ENCODE results near the gene PHACTR4.
A peak's percentile ranks its signal among the peaks of the same experiment; 100 is the strongest.
"Not testable (repeated sequence)": the region's sequence is repeated elsewhere in the genome, so short reads cannot be mapped to it uniquely, and the experiment has no call there.

The PHACTR4 gene

DNA sequence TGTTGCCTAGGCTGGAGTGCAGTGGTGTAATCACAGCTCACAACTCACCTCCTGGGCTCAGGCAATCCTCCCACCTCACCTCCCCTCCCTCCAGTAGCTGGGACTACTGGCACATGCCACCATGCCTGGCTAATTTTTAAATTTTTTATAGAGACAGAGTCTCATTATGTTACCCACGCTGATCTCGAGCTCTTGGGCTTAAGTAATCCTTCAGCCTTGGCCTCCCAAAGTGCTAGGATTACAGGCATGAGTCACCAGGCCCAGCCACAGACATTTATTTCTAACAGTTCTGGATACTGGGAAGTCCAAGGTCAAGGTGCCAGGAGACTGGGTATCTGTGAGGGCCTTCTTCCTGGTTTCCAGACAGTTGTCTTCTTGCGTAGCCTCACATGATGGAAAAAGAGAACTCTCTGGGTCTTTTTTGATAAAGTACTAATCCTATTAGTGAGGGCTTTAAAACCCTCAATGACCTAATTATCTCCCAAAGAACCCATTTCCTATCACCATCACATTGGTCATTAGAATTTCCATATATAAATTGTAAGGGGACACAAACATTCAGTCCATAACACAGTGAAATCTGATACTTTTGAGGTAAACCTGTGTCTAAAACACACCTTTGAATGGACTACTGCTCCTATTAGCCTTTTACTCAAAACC lies 67.9 kb downstream of the PHACTR4 start:
- TF ChIP-seq CTCF (IDR thresholded peaks at IDR 0.05; ENCODE audit: borderline replicate concordance, insufficient read depth, low read depth, low read length), result no peak
- no peak overlapping the region for H3K4me3 ChIP-seq (ENCODE audit: low read depth, low read length)

DNA sequence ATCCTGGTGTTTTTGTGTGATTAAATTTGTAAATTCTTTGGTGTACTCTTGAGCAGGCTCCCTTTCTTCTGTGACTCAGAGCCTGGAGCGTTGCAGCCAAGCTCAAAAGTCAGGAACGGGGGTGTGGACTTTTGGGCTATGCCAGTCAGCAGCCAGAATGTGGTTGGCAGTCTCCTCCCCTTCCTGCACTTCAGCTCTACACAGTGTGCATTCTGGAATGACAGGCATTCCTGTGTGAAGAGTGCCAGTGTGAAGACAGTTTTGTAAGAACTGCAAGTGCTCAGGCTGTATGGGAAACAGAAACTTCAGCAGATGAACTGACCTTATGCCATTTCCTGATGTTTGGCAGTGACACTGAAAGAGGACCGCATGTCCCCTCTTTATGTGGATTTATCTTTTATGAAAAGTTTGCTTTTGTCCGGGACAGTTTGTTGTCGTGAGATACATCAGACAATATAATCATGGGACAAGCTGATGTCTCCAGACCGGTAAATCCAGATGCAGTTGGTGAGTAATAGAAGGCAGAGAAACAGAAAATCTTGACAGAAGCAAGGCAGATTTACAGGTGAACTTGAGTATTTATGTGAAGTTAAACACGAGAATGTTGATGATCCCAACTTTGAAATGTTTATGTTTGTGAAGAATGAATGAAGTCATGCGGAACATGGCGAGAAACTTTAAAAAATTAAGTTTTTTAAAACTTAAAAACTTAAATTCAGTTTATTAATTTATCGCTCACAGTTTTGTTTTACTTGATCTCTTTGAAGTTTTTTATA lies 68.6 kb downstream of the PHACTR4 start:
- TF ChIP-seq CTCF (IDR thresholded peaks at IDR 0.05; ENCODE audit: borderline replicate concordance, insufficient read depth, low read depth, low read length), result no peak
- H3K4me3 ChIP-seq (ENCODE audit: low read depth, low read length), result peak overlapping the region; percentile 21

- H3K4me3 ChIP-seq (ENCODE audit: low read depth, low read length), result no peak overlapping the region
- no peak for TF ChIP-seq CTCF (IDR thresholded peaks at IDR 0.05; ENCODE audit: borderline replicate concordance, insufficient read depth, low read depth, low read length)
Measured at GRCh38 chr1:28439320-28439719, 69.8 kb downstream of the PHACTR4 start.

DNA sequence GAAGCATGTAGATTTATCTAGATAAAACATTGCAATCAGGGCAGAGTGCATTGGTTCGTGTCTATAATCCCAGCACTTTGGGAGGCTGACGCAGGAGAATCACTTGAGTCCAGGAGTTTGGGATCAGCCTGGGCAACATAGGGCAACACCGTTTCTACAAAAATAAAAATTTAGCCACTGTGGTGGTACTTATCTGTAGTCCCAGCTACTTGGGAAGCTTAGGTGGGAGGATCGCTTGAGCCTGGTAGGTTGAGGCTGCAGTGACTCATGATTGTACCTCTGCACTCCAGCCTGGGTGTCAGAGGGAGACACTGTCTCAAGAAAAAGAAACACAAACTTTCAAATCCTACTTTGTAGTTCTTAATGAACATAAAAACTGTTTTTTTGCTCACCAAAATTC lies 72.1 kb downstream of the PHACTR4 start:
- H3K4me3 ChIP-seq (ENCODE audit: low read depth, low read length), result no peak overlapping the region
- no peak for TF ChIP-seq CTCF (IDR thresholded peaks at IDR 0.05; ENCODE audit: borderline replicate concordance, insufficient read depth, low read depth, low read length)

DNA sequence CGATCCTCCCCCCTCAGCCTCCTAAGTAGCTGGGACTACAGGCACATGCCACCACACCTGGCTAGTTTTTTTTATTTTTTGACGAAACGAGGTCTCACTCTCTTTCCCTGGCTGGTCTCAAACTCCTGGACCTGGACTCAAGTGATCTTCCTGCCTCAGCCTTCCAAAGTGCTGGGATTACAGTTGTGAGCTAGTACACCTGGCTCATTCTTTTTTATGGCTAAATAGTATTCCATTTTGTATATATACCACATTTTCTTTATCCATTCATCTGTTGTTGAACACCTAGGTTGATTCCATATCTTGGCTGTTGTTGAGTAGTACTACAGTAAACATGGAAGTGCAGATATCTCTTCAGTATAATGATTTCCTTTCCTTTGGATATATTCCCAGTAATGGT lies 74.0 kb downstream of the PHACTR4 start:
- H3K4me3 ChIP-seq (ENCODE audit: low read depth, low read length), result no peak overlapping the region
- TF ChIP-seq CTCF (IDR thresholded peaks at IDR 0.05; ENCODE audit: borderline replicate concordance, insufficient read depth, low read depth, low read length), result no peak

GRCh38 chr1:28447679-28448078 lies 78.1 kb downstream of the PHACTR4 start:
- H3K4me3 ChIP-seq (ENCODE audit: low read depth, low read length), result no peak overlapping the region
- no peak for TF ChIP-seq CTCF (IDR thresholded peaks at IDR 0.05; ENCODE audit: borderline replicate concordance, insufficient read depth, low read depth, low read length)

DNA sequence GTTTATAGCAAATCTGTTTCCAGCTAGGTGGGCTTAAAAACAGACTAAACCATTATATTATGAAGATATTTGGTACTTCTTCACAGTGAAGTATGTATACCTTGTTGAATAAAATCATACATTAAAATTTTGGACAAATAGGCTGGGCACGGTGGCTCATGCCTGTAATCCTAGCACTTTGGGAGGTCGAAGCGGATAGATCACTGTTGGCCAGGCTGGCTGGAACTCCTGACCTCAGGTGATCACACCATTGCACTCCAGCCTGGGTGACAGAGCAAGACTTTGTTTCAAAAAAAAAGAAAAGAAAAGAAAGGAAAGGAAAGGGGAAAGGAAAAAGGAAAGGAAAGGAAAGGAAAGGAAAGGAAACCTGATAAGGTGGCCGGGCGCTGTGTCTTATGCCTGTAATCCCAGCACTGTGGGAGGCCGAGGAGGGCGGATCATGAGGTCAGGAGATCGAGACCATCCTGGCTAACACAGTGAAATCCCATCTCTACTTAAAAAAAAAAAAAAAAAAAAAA lies 78.6 kb downstream of the PHACTR4 start:
- H3K4me3 ChIP-seq (ENCODE audit: low read depth, low read length), result not testable (repeated sequence)
